Esophagus squamous epithelium (tissue), 5 donors: ENCODE results near the gene PMM2. TPM values are rescaled to one million over a fixed set of nuclear protein-coding genes. Genes with fewer than 3 reads are reported as not detected.

Experiments
- DNase-seq: peaks from one replicate; lab custom pipeline; 2025; lab: John Stamatoyannopoulos, UW
- H3K27ac ChIP-seq, 4 donors: fragments of 200-600 bp; sonication (generic); one replicate each; pipeline ENCODE4 v1.5.1; 2016 to 2019; ENCODE audit warnings: mild to moderate bottlenecking in 1 of 4
- H3K27me3 ChIP-seq, 4 donors: fragments of 200-600 bp; sonication (generic); 1 replicate in 3 of 4; 2 replicates in 1 of 4; pipeline versions ENCODE4 v1.5.1 to v1.6.0; 2017 to 2021; ENCODE audit warnings: antibody characterized with exemption in 1 of 4
- H3K36me3 ChIP-seq, 3 donors: fragments of 200-600 bp; sonication (generic); one replicate each; pipeline ENCODE4 v1.5.1; 2016 to 2019
- H3K4me1 ChIP-seq, 3 donors: fragments of 200-600 bp; sonication (generic); one replicate each; pipeline ENCODE4 v1.5.1; 2017 to 2019
- H3K4me3 ChIP-seq, 4 donors: fragments of 200-600 bp; sonication (generic); 1 replicate in 3 of 4; 2 replicates in 1 of 4; pipeline ENCODE4 v1.5.1; 2016 to 2019; ENCODE audit warnings: mild to moderate bottlenecking in 2 of 4, moderate library complexity in 1 of 4
- H3K9me3 ChIP-seq, 3 donors: fragments of 200-600 bp; sonication (generic); one replicate each; pipeline ENCODE4 v1.5.1; 2016 to 2019
- POLR2A ChIP-seq, 4 donors: fragments of 450-650 bp; IDR thresholded peaks; one replicate each; pipeline ENCODE4 v1.6.1; 2017; ENCODE audit warnings: antibody characterized with exemption in 4 of 4, mild to moderate bottlenecking in 4 of 4, moderate library complexity in 3 of 4
- WGBS, 2 donors: methylation state at CpG; one replicate each; pipeline ENCODE4 v1.1.5; 2018; 5-methylcytosine and 5-hydroxymethylcytosine counted together
- intact Hi-C: fragments of 100-400 bp; cut with DNase I; formaldehyde crosslinking; loops from one replicate; pipeline ENCODE4 v1.15.0; 2022
- total RNA-seq, 4 donors: library from RNA; depleted of rRNA; stranded (reverse); fragments of >200 nt; gene quantifications; one replicate each; pipeline ENCODE4 v1.1.0, GENCODE V29; 2016
- TF ChIP-seq, protein P1 (sequence below), 6 experiments: fragments of 450-650 bp in 4 of 6; fragments of 200-600 bp in 2 of 6; sonication (generic) in 2 of 6; IDR thresholded peaks; one replicate each; pipeline ENCODE4 v1.5.1; 2016 to 2019; ENCODE audit warnings: antibody characterized with exemption in 6 of 6, mild to moderate bottlenecking in 4 of 6, moderate library complexity in 4 of 6
- donor health status: DM: yes; HTN: yes; CAD: no.

Gene PMM2
- total RNA-seq, 4 donors from 2014 or later = 36.3 to 54.3 (median 41.4) TPM

DNA sequence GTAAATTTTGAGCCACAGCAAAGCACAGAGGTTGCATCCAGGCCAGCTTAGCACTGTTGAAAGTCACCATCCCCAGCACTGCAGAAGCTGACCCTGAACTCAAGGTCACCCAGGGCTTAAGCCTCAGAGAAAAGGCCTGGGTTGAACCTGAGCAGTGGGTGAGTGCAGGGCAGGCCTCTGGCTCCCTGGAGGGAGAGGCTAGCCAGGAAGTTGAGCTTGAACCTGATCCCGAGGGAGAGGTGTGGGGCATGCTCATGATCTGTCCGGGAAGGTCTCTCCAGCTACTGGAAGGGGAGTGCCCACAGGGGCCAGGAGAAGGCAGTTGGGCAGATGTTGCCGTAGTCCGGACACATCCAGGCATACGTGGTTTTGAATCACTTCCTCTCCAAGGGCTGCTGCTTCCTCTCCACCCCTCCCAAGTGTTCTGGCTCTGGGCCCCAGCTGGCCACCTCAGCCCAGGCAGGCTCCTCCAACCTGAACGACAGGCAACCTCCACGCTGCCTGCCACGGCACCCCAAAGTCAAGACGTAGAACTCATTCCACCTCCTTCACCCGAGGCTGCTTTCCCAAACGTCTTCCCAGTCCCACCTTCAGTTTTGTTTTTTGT lies 52.7 kb downstream of the PMM2 start:
- H3K36me3 ChIP-seq = peaks cover 12 to 73% (median 12%) of the 10 kb centered on the region in 3 donors
- H3K9me3 ChIP-seq = no peaks in the 10 kb centered on the region
- WGBS, 2 donors = 17 to 18% methylated on average over 11 of the region's 11 CpGs
- intact Hi-C loops = no loop called here
- no peak for DNase-seq
- H3K4me3 ChIP-seq = no peak overlapping the region
- no peaks in the 10 kb centered on the region for H3K27me3 ChIP-seq
- H3K4me1 ChIP-seq = peaks cover 10 to 70% (median 32%) of the 10 kb centered on the region in 3 donors
- TF ChIP-seq, protein P1, sequence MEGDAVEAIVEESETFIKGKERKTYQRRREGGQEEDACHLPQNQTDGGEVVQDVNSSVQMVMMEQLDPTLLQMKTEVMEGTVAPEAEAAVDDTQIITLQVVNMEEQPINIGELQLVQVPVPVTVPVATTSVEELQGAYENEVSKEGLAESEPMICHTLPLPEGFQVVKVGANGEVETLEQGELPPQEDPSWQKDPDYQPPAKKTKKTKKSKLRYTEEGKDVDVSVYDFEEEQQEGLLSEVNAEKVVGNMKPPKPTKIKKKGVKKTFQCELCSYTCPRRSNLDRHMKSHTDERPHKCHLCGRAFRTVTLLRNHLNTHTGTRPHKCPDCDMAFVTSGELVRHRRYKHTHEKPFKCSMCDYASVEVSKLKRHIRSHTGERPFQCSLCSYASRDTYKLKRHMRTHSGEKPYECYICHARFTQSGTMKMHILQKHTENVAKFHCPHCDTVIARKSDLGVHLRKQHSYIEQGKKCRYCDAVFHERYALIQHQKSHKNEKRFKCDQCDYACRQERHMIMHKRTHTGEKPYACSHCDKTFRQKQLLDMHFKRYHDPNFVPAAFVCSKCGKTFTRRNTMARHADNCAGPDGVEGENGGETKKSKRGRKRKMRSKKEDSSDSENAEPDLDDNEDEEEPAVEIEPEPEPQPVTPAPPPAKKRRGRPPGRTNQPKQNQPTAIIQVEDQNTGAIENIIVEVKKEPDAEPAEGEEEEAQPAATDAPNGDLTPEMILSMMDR (IDR thresholded peaks at IDR 0.05) = no peak
- TF ChIP-seq POLR2A (IDR thresholded peaks at IDR 0.05) = no peak
- H3K27ac ChIP-seq = peak overlapping the region; percentile 76 to 85 (median 78)

DNA sequence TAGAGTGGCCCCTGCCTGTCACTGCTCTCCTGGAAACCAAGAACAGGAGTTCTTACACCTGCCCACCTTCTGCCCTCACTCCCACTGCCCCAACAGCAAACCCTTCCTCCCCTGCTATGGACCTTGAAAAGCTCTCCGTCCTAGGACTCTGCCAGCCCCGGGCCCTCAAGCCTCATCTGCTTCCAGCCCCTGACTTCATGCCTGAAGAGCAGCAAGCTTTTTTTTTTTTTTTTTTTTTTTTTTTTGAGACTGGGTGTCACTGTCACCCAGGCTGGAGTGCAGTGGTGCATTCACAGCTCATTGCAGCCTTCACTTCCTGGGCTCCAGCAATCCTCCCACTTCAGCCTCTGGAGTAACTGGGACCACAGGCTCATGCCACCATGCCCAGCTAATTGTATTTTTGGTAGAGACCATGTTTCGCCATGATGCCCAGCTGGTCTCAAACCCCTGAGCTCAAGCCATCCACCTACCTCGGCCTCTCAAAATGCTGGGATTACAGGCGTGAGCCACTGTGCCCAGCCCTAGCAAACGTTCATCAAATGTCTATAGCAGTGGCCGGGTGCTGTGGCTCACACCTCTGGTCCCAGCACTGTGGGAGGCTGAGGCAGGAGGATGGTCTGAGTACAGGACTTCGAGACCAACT lies 54.2 kb downstream of the PMM2 start:
- no peak overlapping the region for H3K4me3 ChIP-seq
- no peak for DNase-seq
- no peak for TF ChIP-seq POLR2A (IDR thresholded peaks at IDR 0.05)
- TF ChIP-seq, protein P1 (IDR thresholded peaks at IDR 0.05) = no peak
- H3K27ac ChIP-seq = peak overlapping the region; percentile 62 to 79 (median 77)
- no peaks in the 10 kb centered on the region for H3K27me3 ChIP-seq
- intact Hi-C loops = no loop called here
- peaks cover 21 to 82% (median 27%) of the 10 kb centered on the region in 3 donors for H3K36me3 ChIP-seq
- H3K9me3 ChIP-seq = no peaks in the 10 kb centered on the region
- WGBS, 2 donors = 90 to 93% methylated on average over 2 to 8 of the region's 8 CpGs
- H3K4me1 ChIP-seq = peaks cover 10 to 56% (median 32%) of the 10 kb centered on the region in 3 donors

GRCh38 chr16:8852534-8852933 lies 54.9 kb downstream of the PMM2 start:
- H3K27ac ChIP-seq = peak overlapping the region; percentile 53 to 79 (median 77)
- TF ChIP-seq, protein P1 (IDR thresholded peaks at IDR 0.05) = no peak
- no peak for TF ChIP-seq POLR2A (IDR thresholded peaks at IDR 0.05)
- H3K4me1 ChIP-seq = peaks cover 10 to 56% (median 32%) of the 10 kb centered on the region in 3 donors
- H3K9me3 ChIP-seq = no peaks in the 10 kb centered on the region
- H3K27me3 ChIP-seq = no peaks in the 10 kb centered on the region
- WGBS, 2 donors = 55 to 68% methylated on average over 8 of the region's 8 CpGs
- intact Hi-C loops = no loop called here
- no peak for DNase-seq
- no peak overlapping the region for H3K4me3 ChIP-seq
- peaks cover 21 to 82% (median 29%) of the 10 kb centered on the region in 3 donors for H3K36me3 ChIP-seq

DNA sequence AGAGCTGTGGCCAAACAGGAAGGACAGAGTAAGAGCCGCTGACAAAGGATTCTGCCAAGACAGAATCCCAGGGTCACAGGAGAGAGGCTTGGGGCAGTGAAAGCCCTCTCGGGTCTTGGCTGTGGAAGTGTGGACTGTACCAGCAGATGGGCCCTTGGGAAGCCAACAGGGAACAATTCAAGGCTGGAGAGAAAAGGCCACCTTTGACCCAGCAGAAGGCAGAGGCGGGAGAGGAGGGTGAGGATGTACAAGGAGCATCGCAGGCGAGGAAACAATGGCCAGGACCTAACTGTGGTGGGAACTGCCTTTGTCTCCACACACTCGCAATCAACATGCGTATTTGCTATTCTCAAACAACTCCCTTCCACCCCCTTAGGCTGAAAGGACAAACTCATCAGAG lies 55.5 kb downstream of the PMM2 start:
- intact Hi-C loops = no loop called here

More for the DNA sequence above, 55.5 kb downstream of the PMM2 start:
- H3K27me3 ChIP-seq = no peaks in the 10 kb centered on the region
- no peak overlapping the region for H3K4me3 ChIP-seq
- TF ChIP-seq, protein P1 (IDR thresholded peaks at IDR 0.05) = no peak
- TF ChIP-seq POLR2A (IDR thresholded peaks at IDR 0.05) = no peak
- DNase-seq = no peak
- H3K9me3 ChIP-seq = no peaks in the 10 kb centered on the region
- WGBS, 2 donors = 84 to 88% methylated on average over 5 to 6 of the region's 7 CpGs
- H3K36me3 ChIP-seq = peaks cover 18 to 80% (median 32%) of the 10 kb centered on the region in 3 donors
- peaks cover 10 to 58% (median 32%) of the 10 kb centered on the region in 3 donors for H3K4me1 ChIP-seq
- peak overlapping the region in 3 of 4 donors; percentile 53 to 78 (median 76) for H3K27ac ChIP-seq
